Psoas muscle (tissue), 8 donors: Measurements from ENCODE around the gene ATAD2B. TPM values are rescaled to one million over a fixed set of nuclear protein-coding genes. Genes with fewer than 3 reads are reported as not detected.

ENCODE experiments used
- ATAC-seq, 4 donors: fragments of 200-7000 bp; cut with Tn5 transposase; one replicate each; pipeline ENCODE4 v1.9.1; 2020; ENCODE audit warnings: moderate library complexity in 3 of 4, mild to moderate bottlenecking in 2 of 4
- DNase-seq, 2 donors: peaks; one replicate each; pipeline ENCODE4 v3.0.0-alpha.2; 2020
- H3K27ac ChIP-seq: fragments of 200-600 bp; one replicate; pipeline ENCODE4 v1.8.0; 2022
- H3K27me3 ChIP-seq, 3 donors: fragments of 200-600 bp in 1 of 3; one replicate each; pipeline versions ENCODE4 v1.6.1 to v1.8.0; 2013 to 2022; ENCODE audit warnings: low read length in 2 of 3, mild to moderate bottlenecking in 2 of 3, moderate library complexity in 1 of 3; ENCODE audit not compliant: insufficient read depth in 3 of 3
- H3K36me3 ChIP-seq, 2 donors: fragments of 200-600 bp in 1 of 2; one replicate each; pipeline versions ENCODE4 v1.6.1 to v1.8.0; 2013 to 2022; ENCODE audit warnings: low read depth in 1 of 2, mild to moderate bottlenecking in 1 of 2, moderate library complexity in 1 of 2; ENCODE audit not compliant: insufficient read depth in 1 of 2
- H3K4me1 ChIP-seq: fragments of 200-600 bp; one replicate; pipeline ENCODE4 v1.8.0; 2022
- H3K4me3 ChIP-seq: fragments of 200-600 bp; one replicate; pipeline ENCODE4 v1.8.0; 2022; ENCODE audit warnings: mild to moderate bottlenecking
- H3K9me3 ChIP-seq: fragments of 200-600 bp; one replicate; pipeline ENCODE4 v1.8.0; 2022
- CTCF ChIP-seq: fragments of 200-600 bp; IDR thresholded peaks from one replicate; pipeline ENCODE4 v1.8.0; 2022; ENCODE audit warnings: antibody characterized with exemption
- WGBS, 3 donors: extraction: QIAGEN DNeasy Blood & Tissue Kit; methylation state at CpG; one replicate each; pipeline versions ENCODE4 v1.1.6 to v1.1.7; 2013; 5-methylcytosine and 5-hydroxymethylcytosine counted together
- intact Hi-C, 2 donors: fragments of 100-400 bp; cut with DNase I; formaldehyde crosslinking; loops; one replicate each; pipeline versions ENCODE4 v1.11.0 to v1.14.2; 2022
- polyA plus RNA-seq, 3 donors: library from polyadenylated mRNA; stranded (reverse); fragments of 200-250 nt; gene quantifications; one replicate each; pipeline ENCODE4 v1.2.3, GENCODE V29; 2013
- total RNA-seq, 4 donors: library from RNA; stranded (reverse); fragmentation: NEBNext Ultra II Directional in 2 of 4; extraction: Animal tissue kit (Norgen Biotek cat#: 25700) in 2 of 4; gene quantifications; one replicate each; pipeline versions ENCODE4 v1.2.1 to v1.2.4, GENCODE V29; 2021 to 2023
- donor health status: healthy with polysubstance abuse.
- donor health status: DM: no; HTN: no; CAD: no; lungs with moderate emphysema.
- donor health status: Bipolar disorder and iron deficiency.
- donor health status: healthy.
- donor health status: DM: yes; HTN: yes; CAD: no.
- donor health status: DM: no; HTN: no; CAD: no.
- donor health status: DM: no; HTN: no; CAD: no.
- donor health status: DM: yes; HTN: yes; CAD: no.

ATAD2B gene
- total and polyA plus RNA-seq, 7 donors: 2.6 to 12.5 (median 7.7) TPM

DNA sequence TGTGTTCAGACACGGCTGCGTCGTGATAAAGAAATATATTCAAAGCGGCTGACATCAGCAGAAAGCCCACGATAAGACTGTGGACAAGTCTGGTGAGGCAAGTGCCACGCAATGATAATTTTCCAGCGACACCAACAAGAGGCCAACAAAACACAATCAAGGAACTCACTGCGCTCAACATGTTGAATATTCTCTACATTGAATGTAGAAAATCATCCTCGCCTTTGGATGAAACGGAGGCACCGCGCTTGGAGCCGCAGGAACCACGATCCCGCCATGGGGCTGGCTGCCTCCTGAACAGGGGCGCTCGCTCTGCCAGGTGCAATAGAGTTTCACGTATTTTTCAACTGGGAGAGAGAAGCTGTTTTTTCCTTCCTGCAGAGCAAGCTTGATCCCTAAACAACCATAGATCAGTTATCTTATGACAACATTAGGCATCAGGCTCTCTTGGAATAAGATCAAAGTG, 220.3 kb downstream of the ATAD2B start:
- ATAC-seq (no peak), DNase-seq (no peak)
- Histone ChIP-seq H3K4me3 (no peak overlapping the region), H3K9me3 (no peaks in the 10 kb centered on the region), H3K4me1 (no peaks in the 10 kb centered on the region), H3K27ac (no peak overlapping the region), H3K36me3 (peaks cover 0 to 61% of the 10 kb centered on the region in 2 donors), H3K27me3 (no peaks in the 10 kb centered on the region)
- intact Hi-C loops: no loop called here
- WGBS, 3 donors: 96 to 97% (median 96%) methylated on average over 18 of the region's 18 CpGs
- TF ChIP-seq CTCF: no peak

GRCh38 chr2:23705771-23706612, 220.9 kb downstream of the ATAD2B start:
- no peak for DNase-seq
- Histone ChIP-seq H3K27ac (peak overlapping the region; percentile 23), H3K36me3 (peaks cover 0 to 61% of the 10 kb centered on the region in 2 donors), H3K4me3 (no peak overlapping the region), H3K9me3 (no peaks in the 10 kb centered on the region), H3K27me3 (no peaks in the 10 kb centered on the region), H3K4me1 (no peaks in the 10 kb centered on the region)
- peak; percentile 70 to 82 (median 74) for ATAC-seq
- WGBS, 3 donors: 83 to 95% (median 90%) methylated on average over 18 of the region's 18 CpGs
- intact Hi-C loops: no loop called here
- TF ChIP-seq CTCF: no peak

DNA sequence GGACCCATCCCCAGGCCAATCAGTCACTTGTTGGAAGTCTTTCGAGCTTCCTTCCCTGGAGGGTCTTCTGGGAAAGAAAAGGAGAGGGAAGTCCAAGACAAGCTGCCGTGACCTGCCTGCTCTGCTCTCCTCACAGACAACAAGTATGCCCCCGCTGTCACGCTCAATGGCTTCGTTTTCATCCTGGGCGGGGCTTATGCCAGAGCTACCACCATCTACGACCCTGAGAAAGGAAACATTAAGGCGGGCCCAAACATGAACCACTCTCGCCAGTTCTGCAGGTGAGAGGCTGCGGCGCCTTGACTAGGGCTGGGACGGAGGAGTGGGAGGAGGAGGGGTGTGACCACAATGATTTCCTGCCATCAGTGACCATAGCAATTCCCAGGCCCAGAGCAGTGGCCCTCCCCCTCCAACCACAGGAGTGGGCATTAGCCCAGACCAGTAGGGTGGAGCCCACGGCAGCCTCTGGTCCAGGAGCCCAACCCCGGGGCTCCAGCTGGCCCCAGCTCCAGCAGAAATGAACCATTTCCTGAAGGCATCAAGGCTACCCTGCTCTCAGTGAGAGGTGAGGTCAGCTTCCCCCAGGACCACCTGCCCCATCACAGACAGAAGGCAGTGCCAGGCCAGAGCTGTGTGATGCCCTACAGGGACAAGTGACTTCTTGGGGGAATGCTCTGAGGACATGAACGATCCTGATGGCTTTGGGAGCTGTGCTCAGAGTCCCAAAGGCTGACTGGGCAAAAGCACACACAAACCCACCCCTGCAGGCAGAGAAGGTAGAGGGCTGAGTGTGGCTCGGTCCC, 223.1 kb downstream of the ATAD2B start:
- intact Hi-C loops: no loop called here
- no peak for ATAC-seq

GRCh38 chr2:23703037-23703582, 223.8 kb downstream of the ATAD2B start:
- intact Hi-C loops: no loop called here
- peaks cover 0 to 55% of the 10 kb centered on the region in 2 donors for H3K36me3 ChIP-seq
- ATAC-seq (no peak), DNase-seq (peak in 1 of 2 donors; percentile 33)
- WGBS, 3 donors: 95 to 99% (median 98%) methylated on average over 17 of the region's 17 CpGs
- no peaks in the 10 kb centered on the region for H3K27me3 ChIP-seq
- no peak overlapping the region for H3K27ac ChIP-seq
- no peak overlapping the region for H3K4me3 ChIP-seq
- no peak for TF ChIP-seq CTCF
- peaks cover 7% of the 10 kb centered on the region for H3K4me1 ChIP-seq
- H3K9me3 ChIP-seq: no peaks in the 10 kb centered on the region

More for the DNA sequence above, 223.1 kb downstream of the ATAD2B start:
- TF ChIP-seq CTCF: no peak
- WGBS, 3 donors: 86 to 90% (median 89%) methylated on average over 16 of the region's 16 CpGs
- H3K4me1 ChIP-seq: peaks cover under 1% of the 10 kb centered on the region
- H3K27me3 ChIP-seq: no peaks in the 10 kb centered on the region
- H3K9me3 ChIP-seq: no peaks in the 10 kb centered on the region
- H3K27ac ChIP-seq: no peak overlapping the region
- peaks cover 0 to 61% of the 10 kb centered on the region in 2 donors for H3K36me3 ChIP-seq
- DNase-seq: peak in 1 of 2 donors; percentile 40
- no peak overlapping the region for H3K4me3 ChIP-seq
